ENCODE measurements around the gene NDST3. TPM values are rescaled to one million over a fixed set of nuclear protein-coding genes. Genes with fewer than 3 reads are reported as not detected.
A peak's percentile ranks its signal among the peaks of the same experiment; 100 is the strongest.

The NDST3 gene
- total RNA-seq, 4 donors from 2014 or later = 0.25 TPM; not detected in 3

DNA sequence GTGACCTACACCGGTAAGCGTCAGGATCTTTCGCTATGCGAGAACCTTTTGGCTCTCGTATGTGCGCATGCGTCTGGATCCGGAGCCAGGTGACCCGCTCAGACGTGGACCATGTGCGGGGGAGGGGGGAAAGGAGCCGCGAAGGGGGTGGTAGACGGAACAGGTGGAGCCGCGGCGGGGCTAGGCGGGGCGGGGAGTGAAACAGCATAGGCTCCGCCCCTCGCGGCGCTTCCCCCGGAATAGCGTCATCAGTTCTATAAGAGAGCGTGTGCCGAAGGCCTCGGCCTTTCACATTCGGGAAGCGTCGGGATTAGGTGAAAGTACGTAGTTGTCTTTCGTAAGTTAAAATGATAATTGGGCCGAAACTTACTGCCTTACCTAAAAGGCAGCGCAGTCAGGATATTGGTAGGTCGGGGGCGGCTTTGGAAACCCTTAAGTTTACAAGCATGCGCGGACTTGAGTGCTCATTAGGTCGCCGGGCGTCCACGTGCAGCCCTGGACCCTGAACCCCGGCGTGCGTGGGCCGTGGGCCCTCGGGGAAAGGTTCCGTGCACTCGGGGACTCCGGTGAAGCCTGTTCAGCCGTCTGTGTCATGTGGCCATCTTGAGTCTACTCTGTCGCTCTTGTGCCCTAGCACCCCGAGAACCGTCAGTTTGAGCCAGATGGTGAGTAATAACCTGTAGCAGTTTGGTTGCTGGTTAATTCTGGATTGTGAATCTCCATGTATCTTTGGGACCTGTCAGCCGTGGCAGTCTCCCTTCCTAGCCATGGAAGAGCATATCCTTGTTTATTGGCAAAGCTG is 244.4 kb downstream of the NDST3 start:
- 0 to 1% methylated on average over 47 to 56 of the region's 56 CpGs for WGBS, 2 donors
- peak; percentile 94 to 99 for DNase-seq (ENCODE audit: low spot score in 2 of 2)
- intact Hi-C loops (cut with DNase I; ENCODE audit: low total_unique reads) = no loop called here

GRCh38 chr4:118279328-118279727 is 245.0 kb downstream of the NDST3 start:
- intact Hi-C loops (cut with DNase I; ENCODE audit: low total_unique reads) = no loop called here
- peak overlapping the region; percentile 68 for H3K4me3 ChIP-seq (ENCODE audit: low read depth, poor library complexity, severe bottlenecking)
- WGBS, 2 donors = 5 to 9% methylated on average over 13 of the region's 13 CpGs
- no peak for DNase-seq (ENCODE audit: low spot score in 2 of 2)
- TF ChIP-seq, protein P1, sequence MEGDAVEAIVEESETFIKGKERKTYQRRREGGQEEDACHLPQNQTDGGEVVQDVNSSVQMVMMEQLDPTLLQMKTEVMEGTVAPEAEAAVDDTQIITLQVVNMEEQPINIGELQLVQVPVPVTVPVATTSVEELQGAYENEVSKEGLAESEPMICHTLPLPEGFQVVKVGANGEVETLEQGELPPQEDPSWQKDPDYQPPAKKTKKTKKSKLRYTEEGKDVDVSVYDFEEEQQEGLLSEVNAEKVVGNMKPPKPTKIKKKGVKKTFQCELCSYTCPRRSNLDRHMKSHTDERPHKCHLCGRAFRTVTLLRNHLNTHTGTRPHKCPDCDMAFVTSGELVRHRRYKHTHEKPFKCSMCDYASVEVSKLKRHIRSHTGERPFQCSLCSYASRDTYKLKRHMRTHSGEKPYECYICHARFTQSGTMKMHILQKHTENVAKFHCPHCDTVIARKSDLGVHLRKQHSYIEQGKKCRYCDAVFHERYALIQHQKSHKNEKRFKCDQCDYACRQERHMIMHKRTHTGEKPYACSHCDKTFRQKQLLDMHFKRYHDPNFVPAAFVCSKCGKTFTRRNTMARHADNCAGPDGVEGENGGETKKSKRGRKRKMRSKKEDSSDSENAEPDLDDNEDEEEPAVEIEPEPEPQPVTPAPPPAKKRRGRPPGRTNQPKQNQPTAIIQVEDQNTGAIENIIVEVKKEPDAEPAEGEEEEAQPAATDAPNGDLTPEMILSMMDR (IDR thresholded peaks at IDR 0.05) = no peak
- no peak for TF ChIP-seq POLR2A (IDR thresholded peaks at IDR 0.05)

More for the DNA sequence above, 244.4 kb downstream of the NDST3 start:
- TF ChIP-seq, protein P1 (IDR thresholded peaks at IDR 0.05) = no peak
- TF ChIP-seq POLR2A (IDR thresholded peaks at IDR 0.05) = peak in 1 of 2 donors; percentile 60
- H3K4me3 ChIP-seq (ENCODE audit: low read depth, poor library complexity, severe bottlenecking) = peak overlapping the region; percentile 68

DNA sequence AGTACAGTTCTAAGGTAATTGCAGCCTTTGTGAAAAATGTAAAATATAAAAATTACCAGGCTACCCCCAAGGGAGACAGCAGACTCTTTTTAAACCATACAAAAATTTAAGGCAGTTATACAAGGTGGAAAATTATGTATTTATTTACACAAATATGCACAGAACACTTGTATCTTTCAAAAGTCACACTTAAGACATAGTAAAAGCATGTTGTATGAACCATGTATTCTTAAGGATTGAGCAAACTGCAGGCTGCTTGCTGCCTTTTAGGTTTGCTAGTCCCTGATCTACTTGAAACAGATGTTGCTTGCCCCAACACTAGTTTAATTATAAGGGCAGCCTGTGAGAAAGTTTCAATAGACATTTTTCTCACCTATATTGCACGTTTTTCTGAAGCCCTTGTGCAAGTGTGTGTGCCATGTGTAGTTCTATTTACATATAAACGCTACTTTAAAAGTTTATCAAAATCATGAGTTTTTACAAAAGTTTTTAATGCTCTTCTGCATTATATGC is 245.7 kb downstream of the NDST3 start:
- no peak overlapping the region for H3K4me3 ChIP-seq (ENCODE audit: low read depth, poor library complexity, severe bottlenecking)
- 22 to 24% methylated on average over 2 of the region's 2 CpGs for WGBS, 2 donors
- no peak for DNase-seq (ENCODE audit: low spot score in 2 of 2)
- TF ChIP-seq POLR2A (IDR thresholded peaks at IDR 0.05) = no peak
- TF ChIP-seq, protein P1 (IDR thresholded peaks at IDR 0.05) = no peak
- intact Hi-C loops (cut with DNase I; ENCODE audit: low total_unique reads) = no loop called here

GRCh38 chr4:118280501-118281218 is 246.4 kb downstream of the NDST3 start:
- DNase-seq (ENCODE audit: low spot score in 2 of 2) = peak in 1 of 2 donors; percentile 47
- intact Hi-C loops (cut with DNase I; ENCODE audit: low total_unique reads) = no loop called here
- H3K4me3 ChIP-seq (ENCODE audit: low read depth, poor library complexity, severe bottlenecking) = no peak overlapping the region
- no peak for TF ChIP-seq POLR2A (IDR thresholded peaks at IDR 0.05)
- TF ChIP-seq, protein P1 (IDR thresholded peaks at IDR 0.05) = no peak
- WGBS, 2 donors = 16 to 17% methylated on average over 2 of the region's 2 CpGs

DNA sequence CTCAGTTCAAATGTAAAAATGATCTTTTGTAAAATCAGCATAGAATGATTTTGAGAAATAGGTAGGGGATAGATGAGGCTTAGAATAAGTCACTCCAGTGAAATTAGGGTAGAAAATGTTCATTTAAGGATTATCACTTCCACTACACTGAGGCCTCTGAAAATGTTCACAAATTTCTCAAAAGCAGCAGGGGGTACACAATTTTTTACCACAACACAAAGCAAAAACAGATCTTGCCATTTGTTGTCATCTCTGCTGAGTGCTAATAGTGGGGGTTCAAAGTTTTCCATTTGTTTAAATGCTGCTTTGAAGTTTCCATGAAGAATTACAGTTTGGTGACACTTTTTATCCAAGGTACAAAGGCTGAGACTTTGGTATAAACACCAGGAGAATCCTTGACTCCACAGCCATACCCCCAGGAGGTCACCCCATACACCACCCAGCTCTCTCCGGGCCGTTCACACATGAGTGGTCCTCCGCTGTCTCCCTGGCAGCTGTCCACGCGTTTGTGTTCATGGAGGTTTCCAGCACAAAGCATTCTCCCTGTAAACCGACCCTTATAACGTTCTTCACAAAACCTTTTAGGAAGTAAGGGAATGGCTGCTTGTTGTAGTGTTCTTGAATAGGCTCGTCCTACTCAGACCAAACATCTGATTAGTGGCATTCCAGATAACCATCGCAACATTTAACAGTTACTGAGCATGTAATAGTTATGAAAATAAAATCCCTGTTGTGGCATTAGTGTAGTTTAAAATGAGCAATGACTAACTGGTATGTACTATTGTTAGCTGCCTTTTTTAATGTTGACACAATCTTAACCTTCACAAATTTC is 247.5 kb downstream of the NDST3 start:
- DNase-seq (ENCODE audit: low spot score in 2 of 2) = no peak
- WGBS, 2 donors = 46 to 53% methylated on average over 9 of the region's 9 CpGs
- TF ChIP-seq, protein P1 (IDR thresholded peaks at IDR 0.05) = no peak
- no peak for TF ChIP-seq POLR2A (IDR thresholded peaks at IDR 0.05)
- H3K4me3 ChIP-seq (ENCODE audit: low read depth, poor library complexity, severe bottlenecking) = no peak overlapping the region
- intact Hi-C loops (cut with DNase I; ENCODE audit: low total_unique reads) = no loop called here
